ENCODE data around the gene DERL2.

DNA sequence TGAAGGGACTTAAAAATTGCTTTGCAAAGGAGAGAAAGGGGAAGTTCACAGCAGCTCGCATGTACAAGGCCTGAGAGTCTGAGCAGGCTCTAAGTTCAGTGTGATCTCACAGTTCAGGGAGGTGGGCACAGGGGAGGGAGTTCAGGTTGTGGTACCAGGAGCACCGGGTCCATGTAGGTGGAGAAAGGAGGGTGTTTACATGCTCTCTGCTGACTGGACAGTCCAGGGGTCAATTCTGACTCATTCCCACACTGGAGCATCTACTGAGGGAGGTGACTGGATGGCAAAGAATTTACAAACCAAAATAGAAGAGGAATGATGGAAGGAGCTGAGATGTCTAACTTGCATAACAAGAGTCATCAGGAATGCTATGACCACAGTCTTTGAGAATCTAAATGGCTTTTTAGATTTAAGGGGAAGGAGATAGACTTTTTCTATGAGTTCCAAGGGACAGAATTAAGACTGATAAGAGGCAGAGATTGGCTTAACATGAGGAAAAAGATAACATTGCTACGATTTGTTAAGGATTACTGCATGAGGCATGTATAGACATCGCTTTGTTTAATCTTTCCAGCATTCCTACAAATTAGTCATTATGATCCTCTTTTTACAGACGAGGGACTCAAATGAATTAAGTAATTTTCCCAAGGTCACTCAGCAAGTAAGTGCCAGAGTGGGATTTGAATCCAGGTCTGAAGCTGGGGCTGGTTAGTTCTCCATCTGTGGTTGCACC, 30.2 kb upstream of the DERL2 start:
- TF ChIP-seq, protein P1, sequence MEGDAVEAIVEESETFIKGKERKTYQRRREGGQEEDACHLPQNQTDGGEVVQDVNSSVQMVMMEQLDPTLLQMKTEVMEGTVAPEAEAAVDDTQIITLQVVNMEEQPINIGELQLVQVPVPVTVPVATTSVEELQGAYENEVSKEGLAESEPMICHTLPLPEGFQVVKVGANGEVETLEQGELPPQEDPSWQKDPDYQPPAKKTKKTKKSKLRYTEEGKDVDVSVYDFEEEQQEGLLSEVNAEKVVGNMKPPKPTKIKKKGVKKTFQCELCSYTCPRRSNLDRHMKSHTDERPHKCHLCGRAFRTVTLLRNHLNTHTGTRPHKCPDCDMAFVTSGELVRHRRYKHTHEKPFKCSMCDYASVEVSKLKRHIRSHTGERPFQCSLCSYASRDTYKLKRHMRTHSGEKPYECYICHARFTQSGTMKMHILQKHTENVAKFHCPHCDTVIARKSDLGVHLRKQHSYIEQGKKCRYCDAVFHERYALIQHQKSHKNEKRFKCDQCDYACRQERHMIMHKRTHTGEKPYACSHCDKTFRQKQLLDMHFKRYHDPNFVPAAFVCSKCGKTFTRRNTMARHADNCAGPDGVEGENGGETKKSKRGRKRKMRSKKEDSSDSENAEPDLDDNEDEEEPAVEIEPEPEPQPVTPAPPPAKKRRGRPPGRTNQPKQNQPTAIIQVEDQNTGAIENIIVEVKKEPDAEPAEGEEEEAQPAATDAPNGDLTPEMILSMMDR (optimal IDR thresholded peaks at IDR 0.05 in 1 of 3, IDR thresholded peaks at IDR 0.05 in 1 of 3, conservative IDR thresholded peaks at IDR 0.05 in 1 of 3; ENCODE audit: extremely low read depth in 1 of 3, insufficient read depth in 2 of 3, low read length in 3 of 3), result no peak
- no peak for TF ChIP-seq EZH2 (IDR thresholded peaks at IDR 0.05; ENCODE audit: low read length)

All from keratinocyte (primary cell).